ENCODE measurements around the gene CORO2B.

Gene CORO2B

DNA sequence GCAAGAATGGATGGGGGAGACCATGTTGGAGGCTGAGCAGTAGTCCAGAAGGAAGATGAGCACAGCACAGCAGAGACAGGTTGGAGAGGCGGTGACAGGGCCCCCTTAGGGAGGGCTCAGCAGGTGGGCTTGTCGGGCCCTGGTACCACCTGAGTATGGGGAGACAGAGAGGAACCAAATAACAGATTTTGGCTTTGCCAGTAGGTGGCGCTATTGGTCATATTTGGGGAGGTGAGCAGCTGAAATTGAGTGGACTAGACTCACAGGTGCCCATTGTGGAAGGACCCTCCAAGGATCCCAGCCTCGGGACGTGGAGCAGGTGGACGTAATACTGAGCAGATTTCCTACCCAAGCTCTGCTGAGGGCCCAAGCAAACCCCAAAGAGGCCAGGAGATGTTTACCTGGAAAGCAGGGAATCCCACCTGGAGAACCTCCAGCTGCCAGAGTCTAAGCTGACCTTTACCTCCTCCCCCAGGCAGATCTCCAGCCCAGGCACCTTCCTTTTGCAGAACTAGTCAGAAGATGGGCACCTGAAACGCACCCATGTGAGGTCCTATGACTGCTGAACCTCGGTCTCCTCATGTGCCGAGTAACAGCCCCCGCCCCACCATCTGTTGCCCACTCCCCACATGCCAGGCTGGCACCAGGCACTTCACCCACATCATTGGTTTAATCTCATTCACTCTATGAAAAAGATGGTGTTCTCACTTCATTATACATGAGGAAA, 24.6 kb upstream of the CORO2B start:
- peak; percentile 61 for DNase-seq

DNA sequence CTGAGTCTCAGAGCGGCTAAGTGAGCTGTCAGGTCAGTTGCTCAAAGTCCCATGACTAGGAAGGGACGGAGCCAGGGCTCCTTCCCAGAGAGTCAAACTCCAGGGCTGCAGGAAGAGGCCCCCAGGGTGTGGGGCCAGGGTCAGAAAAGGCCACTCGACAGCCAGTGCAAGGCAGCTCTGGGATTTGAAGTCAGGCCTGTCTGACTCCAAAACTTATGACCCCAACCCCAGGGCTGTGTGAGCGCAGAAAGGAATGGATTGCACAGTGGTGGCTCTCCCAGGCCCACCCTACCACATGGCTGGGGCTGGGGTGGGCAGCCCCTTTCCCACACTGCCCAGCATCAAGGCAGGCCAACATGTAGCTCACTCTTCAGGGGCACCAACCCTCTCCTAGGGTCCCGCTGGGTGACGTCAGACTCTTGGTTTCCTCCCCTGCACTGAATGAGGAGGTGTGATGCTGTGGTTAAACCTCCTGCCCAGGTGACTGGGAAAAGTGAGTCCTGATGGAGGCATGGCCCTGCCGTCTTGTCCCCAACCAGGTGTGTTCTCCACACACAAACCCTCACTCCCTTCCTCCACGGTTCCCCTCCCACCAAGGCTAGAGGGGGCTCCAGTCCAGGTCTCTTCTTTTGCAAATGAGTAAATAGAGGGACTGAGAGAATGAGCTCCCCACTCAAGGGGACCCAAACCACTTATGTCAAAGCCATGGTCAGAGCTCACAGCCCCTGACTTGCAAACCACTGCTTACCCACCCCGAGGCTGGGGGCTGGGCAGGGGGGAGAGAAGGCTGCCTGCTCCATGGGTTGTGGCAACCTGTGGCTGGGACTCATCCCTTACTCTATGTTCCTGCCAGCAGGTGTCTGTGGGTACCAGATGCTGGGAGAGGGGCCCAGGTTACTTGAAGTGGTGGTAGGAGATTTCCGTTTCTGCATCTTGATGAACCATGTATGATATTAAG, 23.8 kb upstream of the CORO2B start:
- DNase-seq: no peak

- DNase-seq: no peak
Observed at GRCh38 chr15:68555679-68556037, 23.1 kb upstream of the CORO2B start.

- no peak for DNase-seq
Observed at GRCh38 chr15:68556139-68556990, 22.4 kb upstream of the CORO2B start.

DNA sequence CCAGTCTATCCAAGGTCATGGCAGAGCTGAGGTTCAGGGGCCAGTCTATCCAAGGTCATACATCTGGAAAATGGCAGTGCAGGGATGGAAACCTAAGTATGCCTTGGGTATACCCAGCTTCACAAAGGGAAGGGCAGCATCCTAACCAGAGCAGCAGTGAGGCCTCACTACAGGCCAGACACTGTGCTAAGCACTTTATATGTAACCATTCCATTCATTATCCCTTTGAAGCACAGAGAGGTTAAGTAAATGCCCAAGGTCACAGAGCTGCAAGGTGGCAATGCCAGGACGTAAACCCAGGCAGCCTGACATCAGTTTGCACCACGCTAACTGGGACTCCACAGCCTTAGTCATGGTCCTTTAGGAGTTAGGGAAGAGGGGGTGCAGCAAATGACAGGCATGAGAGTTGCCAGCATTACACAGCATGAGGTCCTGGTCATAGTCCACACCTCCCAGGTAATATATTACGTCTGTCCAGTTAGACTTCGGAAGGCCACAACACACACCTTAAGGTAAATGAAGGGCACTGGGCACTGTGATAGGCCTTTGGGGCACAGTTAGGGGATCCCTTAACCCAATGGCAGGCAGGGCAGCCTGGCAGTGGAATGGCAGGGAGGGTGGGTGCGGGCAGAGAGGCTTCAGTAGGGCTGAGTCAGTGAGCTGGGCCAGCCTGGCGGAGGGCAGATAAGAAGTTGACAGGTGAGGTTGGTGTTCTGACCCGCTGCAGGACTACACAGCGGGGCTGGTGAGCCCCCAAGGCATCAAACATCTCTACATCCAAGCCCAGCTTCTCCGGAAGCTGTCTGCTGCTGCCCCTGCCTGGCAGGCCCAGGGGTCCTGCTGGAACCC, 21.1 kb upstream of the CORO2B start:
- DNase-seq: no peak

GRCh38 chr15:68558318-68559305, 20.2 kb upstream of the CORO2B start:
- DNase-seq: peak; percentile 45

- DNase-seq: peak; percentile 95
Observed at GRCh38 chr15:68559345-68560310, 19.2 kb upstream of the CORO2B start.

- DNase-seq: no peak
Observed at GRCh38 chr15:68560501-68561113, 18.2 kb upstream of the CORO2B start.

- no peak for DNase-seq
Observed at GRCh38 chr15:68561171-68561900, 17.5 kb upstream of the CORO2B start.

GRCh38 chr15:68561901-68562300, 16.9 kb upstream of the CORO2B start:
- DNase-seq: no peak

- DNase-seq: no peak
Observed at GRCh38 chr15:68564173-68564572, 14.6 kb upstream of the CORO2B start.

GRCh38 chr15:68565234-68565633, 13.6 kb upstream of the CORO2B start:
- no peak for DNase-seq

- no peak for DNase-seq
Observed at GRCh38 chr15:68565726-68566125, 13.1 kb upstream of the CORO2B start.

GRCh38 chr15:68566377-68566954, 12.3 kb upstream of the CORO2B start:
- no peak for DNase-seq

DNA sequence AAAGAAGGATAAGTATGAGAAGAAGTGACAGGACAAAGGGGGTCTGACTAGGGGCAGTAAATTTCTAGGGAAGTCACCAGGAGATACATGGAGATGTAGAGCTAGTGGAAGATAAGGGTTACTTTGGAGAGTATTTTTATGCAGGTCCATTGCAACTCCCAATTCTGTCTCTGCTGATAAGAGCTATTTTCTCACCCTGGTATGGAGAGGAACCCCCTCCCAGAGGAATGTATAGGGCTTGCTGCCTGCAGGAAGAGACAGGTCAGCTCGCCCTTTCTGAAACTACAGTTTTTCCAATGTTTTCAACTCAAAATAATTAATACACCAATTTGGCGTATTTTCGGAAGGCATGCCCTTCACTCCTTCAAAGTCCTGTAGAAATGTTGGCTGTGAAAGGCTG, 11.4 kb upstream of the CORO2B start:
- DNase-seq: no peak

- DNase-seq: no peak
Observed at GRCh38 chr15:68570974-68571373, 7.8 kb upstream of the CORO2B start.

DNA sequence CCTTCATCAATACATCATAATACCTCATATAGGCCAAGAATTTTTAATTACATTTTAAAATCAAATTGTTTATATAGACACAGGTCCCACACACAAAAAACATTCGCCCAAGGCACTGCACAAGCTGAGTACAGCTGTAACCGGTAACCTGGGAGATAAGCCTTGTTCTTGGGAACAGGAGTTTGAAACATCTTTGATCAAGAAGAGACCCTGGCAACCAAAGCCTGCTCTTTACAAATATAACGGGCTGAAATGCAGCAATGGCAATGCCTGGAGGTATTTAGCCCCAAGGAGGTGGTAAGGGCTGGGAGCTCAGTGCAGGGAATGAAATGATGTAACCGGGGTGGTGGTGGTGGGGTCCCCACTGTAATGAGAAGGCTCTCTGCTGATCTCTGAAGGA, 7.2 kb upstream of the CORO2B start:
- no peak for DNase-seq

- DNase-seq: no peak
Observed at GRCh38 chr15:68572309-68572708, 6.5 kb upstream of the CORO2B start.
